ENCODE results near the gene MARK2.
"Not testable (repeated sequence)": the region's sequence is repeated elsewhere in the genome, so short reads cannot be mapped to it uniquely, and the experiment has no call there.

Gene MARK2

DNA sequence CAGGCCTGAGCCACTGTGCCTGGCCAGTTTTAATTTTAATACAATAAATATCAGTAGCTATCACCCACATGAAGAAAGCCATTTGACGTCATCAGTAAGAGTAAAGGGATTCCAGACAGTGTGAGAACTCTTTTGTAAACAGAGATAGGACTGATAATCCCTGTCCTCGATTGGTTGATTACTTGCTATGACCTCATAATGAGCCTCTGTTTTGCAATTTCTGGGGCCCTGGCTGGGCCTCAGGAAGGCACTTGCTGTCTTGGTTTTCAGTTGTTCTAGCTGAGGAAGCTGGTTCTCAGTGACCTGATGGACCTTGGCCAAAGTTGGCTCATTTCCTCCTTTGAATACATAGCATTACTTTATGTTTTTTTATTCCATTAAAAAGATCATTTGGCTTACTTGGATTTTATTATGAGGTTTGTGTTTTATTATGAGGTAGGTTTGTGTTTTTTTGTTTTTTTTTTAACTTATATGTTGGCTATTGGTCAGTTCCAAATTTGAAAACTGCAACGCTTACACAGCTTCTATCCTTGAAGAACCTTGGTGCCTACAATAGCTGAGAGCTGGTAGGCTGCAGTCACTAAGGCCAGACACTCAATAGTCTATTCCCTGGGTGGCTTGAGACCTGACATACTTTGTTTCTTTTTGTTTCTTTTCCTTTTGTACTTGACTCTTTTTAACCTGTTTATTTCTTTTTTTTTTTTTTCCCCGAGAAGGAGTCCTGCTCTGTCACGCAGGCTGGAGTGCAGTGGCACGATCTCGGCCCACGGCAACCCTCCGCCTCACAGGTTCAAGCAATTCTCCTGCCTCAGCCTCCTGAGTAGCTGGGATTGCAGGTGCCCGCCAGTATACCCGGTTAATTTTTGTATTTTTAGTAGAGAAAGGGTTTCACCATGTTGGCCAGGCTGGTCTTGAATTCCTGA, 20.0 kb downstream of the MARK2 start:
- no peak for DNase-seq

DNA sequence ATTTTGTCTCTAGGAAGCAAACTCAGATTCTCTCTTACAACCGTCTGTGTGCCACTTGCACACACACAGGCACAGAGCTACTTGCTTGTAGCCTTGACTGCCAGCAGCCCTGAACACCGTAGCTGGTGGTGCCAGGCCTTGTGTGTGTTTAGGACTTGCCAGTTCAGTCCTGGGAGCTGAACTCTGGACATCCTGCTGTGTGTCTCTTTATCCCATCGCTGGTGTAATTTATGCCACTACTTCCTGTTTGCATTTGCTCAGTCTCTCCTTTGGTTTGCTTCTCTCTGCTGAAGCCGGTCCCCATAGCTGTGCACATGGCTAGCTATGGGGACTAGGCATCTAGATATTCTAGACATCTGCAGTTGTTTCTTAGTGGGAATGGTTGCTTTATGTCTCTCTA, 24.0 kb downstream of the MARK2 start:
- DNase-seq: no peak

DNA sequence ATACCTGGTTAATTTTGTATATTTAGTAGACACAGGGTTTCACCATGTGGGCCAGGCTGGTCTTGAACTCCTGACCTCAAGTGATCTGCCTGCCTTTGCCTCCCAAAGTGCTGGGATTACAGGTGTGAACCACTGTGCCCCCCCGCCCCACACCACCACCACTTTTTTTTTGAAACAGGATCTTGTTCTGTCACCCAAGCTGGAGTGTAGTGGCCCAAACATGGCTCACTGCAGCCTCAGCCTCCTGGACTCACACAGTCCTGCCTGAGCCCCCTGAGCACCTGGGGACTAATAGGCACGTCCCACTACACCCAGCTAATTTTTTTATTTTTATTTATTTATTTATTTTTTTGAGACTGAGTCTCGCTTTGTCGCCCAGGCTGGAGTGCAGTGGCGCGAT, 24.7 kb downstream of the MARK2 start:
- not testable (repeated sequence) for DNase-seq

DNA sequence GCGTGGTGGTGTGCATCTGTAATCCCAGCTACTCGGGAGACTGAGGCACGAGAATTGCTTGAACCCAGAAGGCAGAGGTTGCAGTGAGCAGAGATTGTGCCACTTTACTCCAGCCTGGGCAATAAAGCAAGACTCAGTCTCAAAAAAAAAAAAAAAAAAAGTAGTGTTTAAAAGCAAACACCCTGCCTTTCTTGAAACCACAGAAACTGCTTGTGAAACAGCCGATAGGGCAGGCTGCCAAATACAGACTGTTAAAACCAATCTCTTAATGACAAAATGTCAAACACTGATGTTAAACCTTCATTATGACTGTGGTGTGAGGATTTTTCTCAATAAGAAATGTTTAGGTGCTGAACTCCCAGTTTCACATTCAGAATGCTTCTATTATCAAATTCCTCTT, 27.3 kb downstream of the MARK2 start:
- peak; percentile 90 for DNase-seq

DNA sequence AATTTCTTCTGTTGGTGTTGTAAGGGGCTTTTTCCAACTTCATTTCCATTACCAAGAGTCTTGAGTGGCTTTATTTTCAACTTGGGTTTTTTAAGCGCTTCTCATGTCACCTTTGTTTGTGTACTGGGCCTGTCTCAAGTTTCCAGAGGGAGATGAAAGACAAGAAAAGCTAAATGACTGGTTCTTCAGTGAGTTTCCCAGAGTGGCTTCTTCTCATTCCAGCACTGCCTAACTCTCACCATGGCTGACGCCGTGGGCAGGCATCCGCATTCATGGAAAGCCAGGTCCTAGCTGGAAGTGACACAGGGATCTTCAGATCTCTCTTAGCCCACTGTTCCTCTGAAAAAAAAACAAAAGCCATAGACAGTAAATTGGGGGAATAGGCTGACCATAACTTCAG, 28.6 kb downstream of the MARK2 start:
- no peak for DNase-seq

DNA sequence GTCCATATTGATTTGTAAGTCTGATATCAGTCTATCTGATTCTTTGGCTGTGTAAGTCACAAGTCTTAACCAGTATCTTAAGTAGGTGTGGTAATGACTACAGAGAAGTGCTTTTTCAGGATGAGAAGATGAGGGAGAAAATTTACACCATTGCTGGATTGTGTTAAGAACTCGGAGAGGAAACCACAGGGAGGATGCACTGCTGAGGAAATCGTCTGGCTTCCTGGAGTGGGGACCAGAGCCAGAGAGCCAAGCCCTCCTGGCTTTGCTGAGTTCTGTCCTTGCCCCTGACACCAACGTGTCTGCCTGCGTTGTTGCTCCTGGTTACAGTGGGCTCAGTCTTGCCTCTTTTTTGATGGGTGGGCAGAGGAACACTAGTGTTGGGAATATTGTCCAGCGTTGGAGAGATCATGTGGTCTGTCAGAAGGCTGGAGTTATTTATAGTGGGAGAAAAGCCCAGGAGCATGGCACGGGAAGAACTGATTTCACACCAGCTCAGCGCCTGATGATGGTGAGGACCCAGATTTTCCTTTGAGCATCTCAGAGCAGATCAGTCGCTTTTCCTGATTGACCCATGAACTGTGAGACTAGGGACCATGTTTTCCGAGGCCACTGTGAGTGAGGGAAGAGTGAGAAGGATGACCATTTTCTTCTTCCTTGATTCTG, 29.6 kb downstream of the MARK2 start:
- DNase-seq: no peak

DNA sequence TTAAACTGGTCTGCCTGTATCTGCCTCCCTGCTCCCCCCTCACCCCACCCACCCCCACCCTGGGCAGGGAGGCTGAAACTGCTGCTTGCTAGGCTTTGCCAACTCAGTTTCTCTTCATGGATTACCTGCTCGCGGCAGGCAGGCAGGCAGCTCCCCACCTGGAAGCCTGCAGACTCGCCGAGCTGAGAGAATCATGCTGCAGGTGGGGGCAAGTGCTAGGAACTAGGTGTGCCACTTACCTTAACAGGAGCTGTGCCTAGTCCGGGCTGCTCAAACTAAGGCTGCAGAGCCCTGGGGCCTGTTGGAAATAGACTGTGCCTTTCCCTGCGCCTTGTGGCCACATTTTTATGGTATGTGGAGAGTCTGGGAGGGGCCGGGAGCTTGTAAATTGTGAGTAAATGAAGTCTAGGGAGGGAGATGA, 30.3 kb downstream of the MARK2 start:
- DNase-seq: no peak

DNA sequence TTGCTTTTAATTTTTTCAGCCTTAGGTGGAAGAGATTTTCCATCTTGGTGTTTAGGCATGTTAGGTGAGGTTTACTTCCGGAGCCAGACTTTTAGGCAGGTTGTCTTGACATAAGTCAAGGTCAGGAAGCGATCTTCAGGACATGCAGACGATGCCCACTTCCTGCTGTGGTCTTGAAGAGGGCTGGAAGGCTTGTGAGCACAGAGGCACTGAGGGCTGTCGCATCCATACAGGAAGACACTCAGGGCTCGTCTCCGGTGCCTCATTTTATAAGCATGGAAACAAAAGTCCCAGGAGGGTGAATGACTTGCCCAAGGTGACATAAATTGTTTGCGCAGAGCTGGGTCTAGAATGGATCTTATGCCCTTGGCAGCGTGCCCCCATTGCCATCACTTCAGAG, 30.8 kb downstream of the MARK2 start:
- peak; percentile 51 for DNase-seq

DNA sequence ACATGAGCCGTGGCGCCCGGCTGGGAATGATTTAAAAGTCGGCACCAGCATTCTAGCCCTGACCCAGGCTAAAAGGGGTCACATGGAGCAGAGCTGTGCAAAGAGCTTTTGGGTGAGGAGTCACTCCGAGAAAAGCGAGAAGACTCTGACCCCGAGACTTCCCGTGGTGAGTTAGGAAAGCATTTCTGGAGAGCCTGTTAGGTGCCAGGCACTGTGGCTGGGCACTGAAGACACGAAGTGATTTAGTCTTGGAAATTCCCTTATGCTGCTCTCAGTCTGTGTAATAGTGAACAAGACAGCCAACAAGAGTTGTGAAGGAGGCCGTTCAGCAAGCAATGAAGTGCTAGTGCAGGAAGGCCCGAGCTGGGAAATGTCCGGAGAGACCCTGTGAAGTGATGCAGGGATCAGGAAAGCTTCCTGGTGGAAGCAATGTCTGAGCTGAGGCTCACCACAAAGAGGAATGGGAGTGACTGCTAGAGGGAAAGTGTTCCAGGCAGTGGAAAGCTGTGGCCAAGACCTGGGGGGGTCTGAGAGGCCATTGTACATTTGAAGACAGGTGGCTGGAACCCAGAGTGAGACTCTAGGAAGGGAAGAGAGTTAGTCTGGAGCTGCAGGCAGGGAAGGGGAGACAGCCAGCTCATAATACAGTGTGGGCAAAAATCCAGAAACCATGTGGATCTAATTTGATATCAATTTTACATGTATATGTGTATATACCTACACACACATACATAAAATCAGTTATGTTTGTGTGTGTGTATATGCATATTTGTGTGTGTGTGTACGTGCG, 31.6 kb downstream of the MARK2 start:
- DNase-seq: no peak

DNA sequence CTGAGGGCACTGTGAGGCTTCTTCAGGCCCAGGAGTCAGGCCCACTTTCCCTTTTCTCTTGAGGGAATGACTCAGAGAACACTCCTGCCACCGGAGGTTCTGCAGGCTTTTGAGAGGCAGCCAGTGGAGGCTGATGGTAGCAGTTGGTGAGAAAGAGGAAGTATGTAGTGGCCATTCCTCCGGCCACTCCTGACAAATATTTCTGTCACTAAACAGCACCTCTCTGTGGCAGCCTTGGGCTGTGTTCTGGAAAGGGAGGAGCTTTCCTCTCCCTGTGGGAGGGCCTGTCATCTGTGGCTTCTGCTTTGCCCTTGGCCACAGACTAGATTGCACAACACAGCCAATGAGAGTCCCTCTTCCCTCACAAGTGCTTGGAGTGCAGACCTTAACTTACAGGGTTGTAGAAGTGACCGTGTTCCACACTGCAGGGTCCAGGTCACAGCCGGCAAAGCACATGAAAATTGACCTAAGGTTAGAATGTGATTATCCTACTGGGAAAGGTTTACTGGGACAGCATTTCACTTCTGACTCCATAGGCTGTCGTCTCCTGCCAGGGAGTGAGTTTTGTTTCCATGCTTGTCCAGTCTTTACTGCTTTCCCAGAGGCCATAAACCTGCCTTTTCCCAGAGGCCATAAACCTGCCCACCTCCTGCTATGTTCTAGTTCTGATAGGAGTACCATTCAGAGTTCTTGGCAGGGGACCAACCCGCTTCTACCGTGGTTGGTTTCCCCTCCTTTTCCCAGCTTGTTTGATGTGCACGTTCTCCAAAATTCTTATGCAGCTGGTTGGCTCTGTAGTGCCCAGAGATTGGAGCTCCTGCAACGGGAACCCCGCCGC, 33.3 kb downstream of the MARK2 start:
- DNase-seq: peak; percentile 55

DNA sequence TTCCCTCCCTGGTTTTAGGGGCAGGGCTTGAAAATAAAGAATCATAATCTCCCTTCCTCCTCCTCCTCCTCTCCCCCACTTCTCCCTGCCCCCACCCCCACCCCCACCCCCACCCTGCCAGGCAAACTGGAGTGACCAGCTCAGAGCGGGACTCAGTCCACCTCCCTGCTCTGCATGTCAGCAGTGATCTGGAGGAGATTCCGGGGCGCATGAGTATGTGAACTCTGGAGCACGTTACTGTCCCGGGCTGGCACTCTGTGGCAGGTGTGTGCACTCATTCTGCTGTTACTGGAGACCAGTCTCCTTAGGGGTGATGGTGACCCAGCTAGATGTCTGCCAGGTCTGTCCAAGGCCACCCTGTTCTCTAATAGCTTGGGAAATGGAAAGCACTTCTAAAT, 33.9 kb downstream of the MARK2 start:
- DNase-seq: no peak

DNA sequence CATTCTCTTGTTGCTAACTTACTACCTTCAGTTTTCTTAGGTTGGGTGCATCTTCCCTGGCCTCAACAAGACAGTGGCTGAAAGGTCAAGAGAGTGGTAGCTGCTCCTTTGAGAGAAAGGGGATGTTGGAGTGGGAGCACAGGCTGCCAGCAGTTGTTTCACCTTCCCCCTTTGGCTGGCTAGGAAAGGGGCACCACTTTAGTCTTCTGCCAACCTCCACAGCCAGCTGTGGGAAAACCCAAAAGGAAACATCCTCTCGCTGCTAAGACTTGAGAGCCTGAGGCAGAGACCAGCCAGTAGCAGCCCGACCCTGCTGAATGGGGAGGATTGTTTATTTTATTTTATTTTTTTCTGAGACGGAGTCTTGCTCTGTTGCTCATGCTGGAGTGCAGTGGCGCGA, 34.4 kb downstream of the MARK2 start:
- no peak for DNase-seq

DNA sequence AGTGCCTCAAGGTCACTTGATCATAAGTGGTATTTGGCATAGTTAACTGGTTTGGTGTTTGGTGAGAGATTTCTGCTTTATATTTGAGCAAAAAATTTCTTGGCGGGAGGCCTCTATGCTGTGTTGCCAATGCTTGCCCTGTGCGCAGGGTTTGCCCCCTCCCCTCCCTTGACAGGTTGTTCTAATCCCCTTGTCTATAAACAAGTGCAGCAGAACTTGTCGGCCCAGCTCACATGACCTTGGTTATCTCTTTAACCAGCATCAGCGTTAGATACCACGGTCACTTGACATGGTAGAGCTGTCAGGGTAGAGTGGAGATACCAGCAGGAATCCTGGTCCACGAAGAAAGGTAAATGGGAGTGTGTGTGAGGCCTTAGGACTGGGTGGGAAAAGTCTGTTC, 35.6 kb downstream of the MARK2 start:
- no peak for DNase-seq

DNA sequence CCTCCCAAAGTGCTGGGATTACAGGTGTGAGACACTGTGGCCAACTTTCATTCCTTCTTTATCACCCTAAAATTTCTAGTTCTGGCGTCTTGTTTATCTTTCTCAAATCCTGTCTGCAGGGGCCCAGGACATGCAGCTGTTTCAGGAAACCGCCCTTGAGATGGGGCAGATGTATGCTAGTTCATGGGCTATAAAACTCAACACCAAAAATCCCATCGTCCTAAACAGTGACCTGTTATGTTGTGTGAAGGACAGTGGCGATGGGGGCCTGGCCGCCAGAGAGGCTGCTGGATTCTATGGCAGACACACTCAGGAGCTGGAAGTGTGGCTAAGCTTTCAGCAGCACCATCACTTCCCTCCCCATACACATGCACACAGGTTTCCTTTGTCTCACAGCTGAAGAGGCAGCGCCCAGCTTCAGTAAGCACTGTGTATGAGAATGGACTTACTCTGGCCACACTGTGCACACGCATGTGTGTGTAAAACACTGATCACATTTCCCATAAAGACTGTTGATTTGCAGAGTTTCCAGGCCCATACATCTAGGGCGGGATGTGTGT, 36.7 kb downstream of the MARK2 start:
- DNase-seq: no peak

DNA sequence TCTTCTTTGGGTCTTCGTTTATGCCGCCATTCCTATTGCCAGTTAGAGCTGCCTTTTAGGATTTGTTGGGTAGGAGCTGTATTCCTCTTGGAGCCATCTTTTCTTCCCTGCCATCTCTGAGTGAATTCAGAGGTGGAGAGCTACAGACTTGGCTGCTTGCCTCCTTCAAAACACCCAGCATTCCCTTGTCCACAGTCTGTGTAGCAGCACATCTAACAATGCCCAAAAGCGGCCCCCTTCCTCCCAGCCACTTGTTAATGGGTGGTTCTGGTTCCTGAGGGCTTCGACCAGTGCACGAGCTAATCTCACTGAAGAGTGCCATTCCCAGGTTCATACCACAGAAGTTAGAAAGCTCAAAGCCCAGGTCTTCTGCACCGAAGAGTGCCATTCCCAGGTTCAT, 37.7 kb downstream of the MARK2 start:
- DNase-seq: no peak

DNA sequence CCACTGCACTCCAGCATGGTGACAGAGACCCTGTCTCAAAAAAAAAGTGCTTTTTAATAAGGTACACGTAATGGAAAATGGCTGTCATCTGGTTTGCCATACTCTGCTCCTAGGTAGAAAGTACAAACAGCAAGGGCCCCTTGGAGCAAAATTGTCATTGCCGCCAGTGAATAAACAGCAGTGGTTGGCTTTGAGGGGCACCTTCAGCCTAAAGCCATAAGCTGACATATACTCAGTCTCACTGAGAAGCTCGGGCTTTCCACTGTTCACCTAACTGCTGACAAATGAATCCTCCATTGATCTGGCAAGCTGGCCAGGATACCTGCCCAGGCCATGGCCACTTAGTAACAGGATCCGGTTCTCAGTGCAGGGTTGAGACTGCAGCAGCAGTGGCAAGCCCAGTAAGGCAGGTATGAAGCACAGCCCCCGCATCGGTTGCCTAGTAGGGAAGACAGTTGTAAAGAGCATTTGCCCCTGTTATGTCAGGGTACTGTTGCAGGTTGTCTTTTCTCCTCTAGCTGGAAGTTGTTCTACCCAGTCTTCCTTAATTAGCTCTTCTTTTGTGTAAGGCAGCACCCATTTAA, 38.8 kb downstream of the MARK2 start:
- no peak for DNase-seq

DNA sequence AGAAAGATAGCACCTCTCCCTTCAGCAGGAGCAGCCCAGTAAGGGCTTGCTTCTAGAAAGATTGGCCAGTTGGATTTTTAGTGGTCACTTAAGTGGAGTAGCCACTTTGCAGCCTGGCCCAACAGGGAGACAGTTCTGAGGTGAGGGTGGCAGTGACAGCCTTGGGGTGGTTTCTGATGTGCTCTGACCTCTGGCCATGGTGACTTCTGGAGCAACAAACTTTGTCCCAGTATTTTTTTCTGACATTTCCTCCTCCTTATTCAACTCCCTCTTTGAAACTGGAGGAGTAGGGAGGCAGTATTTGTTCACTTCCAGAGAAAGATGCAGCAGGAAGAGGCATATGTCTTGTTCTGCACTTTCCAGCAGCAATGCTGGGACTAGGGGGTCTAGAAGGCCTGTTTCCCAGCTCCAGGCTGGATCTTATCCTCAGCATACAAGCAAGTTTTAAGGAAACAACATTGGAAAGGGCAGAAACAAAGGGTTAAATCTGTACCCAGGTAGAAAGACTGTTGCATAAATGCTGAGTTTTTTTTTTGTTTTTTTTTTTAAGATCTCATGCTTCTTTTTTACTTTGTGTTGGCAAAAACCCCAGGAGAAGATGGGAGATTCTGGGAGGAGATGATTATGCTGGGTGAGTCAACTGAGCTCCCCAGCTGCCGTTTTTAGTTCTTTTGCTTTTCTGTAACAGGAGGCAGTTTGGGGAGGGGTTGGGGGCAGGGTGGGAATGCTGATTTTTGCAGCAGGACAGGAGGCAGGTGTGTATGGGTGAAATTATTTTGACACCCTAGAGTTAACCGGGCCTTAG, 40.9 kb downstream of the MARK2 start:
- DNase-seq: no peak

DNA sequence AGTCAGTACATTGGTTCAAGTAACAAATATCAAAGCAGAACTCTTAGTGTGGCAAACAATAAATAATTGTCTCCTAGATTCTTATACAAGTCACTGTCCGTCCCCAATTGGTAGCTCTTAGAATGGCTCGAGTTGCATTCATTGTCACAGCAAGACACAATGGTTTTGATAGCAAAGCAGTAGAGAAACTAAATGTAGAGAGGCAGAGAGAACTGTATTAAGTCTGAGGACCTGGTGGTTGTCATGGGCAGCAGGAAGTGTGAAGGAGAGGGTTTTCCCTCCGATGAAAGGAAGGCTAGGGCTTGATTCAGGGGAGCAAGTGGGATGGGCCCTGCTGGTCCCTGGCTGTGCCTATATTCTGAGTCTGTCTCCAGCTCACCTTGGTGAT, 41.5 kb downstream of the MARK2 start:
- DNase-seq: no peak

DNA sequence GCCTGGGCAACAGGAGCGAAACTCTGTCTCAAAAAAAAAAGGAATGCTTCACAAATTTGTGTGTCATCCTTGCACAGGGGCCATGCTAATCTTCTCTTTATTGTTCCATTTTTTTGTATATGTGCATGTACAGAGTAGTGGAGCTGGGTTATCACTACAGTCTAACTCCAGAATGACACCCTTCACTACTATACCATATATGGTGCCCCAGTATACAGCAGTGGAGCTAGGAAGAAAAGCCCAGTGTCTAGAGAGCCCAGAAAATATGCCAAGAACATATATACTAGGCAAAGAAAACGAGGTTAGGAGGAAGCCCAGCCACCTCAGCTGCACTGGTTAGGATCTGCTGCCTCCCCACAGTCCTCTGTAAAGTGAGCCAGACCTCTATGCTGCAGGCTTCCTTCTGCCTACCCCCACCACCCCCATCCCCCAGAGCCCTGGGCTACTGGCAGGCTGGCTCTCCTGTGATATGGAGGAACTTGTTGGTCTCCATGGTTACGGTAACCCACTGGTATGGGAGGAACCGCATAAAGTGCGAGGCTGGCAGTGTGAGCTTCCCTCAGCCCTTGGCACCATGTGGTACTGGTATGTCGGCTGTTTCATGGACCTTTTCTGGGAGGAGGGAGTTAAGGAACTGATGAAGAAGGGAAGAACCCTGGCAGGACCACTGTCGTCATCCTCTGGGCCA, 43.8 kb downstream of the MARK2 start:
- DNase-seq: peak; percentile 37

DNA sequence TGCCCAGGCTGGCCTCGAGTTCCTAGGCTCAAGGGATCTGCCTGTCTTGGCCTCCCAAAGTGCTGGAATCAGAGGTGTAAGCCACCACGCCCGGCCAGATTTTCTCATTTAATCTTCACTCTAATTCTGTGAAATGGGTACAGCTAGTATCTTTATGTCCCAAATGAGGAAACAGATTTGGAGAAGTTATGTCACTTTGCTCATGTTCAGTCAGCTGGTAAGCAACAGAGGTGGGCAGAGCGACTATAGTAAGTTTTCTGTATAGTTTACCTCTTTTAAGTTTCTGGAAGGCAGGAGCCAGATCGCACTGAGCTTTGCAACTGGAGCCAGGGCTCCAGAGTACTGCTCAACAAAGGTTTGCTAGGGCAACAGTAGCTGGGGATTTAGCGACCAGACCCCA, 44.9 kb downstream of the MARK2 start:
- no peak for DNase-seq

All from CD4-positive, alpha-beta T cell treated with Interleukin-4 for 4 hours (primary cell).